A673 (cell line): Measurements from ENCODE around the gene CTNNA3. TPM values are rescaled to one million over a fixed set of nuclear protein-coding genes. Genes with fewer than 3 reads are reported as not detected.

Experiments used
- BruUV-seq: library from RNA; stranded (reverse); fragments of 400-500 nt; replicated peaks from 2 replicates; lab custom pipeline; 2021; lab: Mats Ljungman, UMichigan
- CTCF ChIA-PET: fragments of 300-600 bp; sonication (Branson Sonifier 250); formaldehyde crosslinking; loops from one replicate; lab custom pipeline; 2022; ENCODE audit warnings: antibody characterized with exemption; lab: Charles Lee
- POLR2A ChIA-PET: fragments of 300-600 bp; sonication (Branson Sonifier 250); formaldehyde crosslinking; loops from one replicate; lab custom pipeline; 2022; ENCODE audit warnings: antibody characterized with exemption; ENCODE audit not compliant: low non-redundant PET; lab: Charles Lee
- DNase-seq: peaks from one replicate; pipeline ENCODE4 v3.0.0-alpha.2; 2015; ENCODE audit warnings: low spot score
- H3K27ac ChIP-seq: fragments of 200-600 bp; sonication (generic); 2 replicates; pipeline ENCODE4 v1.5.1; 2016; ENCODE audit warnings: mixed run types, low read depth, mild to moderate bottlenecking, mixed read lengths, antibody characterized with exemption, low read length; ENCODE audit not compliant: poor library complexity, severe bottlenecking
- H3K27me3 ChIP-seq: fragments of 200-600 bp; sonication (generic); replicated peaks from 2 replicates; pipeline ENCODE4 v1.6.1; 2017; ENCODE audit warnings: mixed run types, low read depth, mild to moderate bottlenecking, mixed read lengths, antibody characterized with exemption, low read length; ENCODE audit not compliant: insufficient read depth, poor library complexity
- H3K36me3 ChIP-seq: fragments of 200-600 bp; sonication (generic); 2 replicates; pipeline ENCODE4 v1.6.1; 2016; ENCODE audit warnings: mixed run types, mild to moderate bottlenecking, mixed read lengths, antibody characterized with exemption, low read length; ENCODE audit not compliant: insufficient read depth, poor library complexity, severe bottlenecking
- H3K4me1 ChIP-seq: fragments of 200-600 bp; sonication (generic); 2 replicates; pipeline ENCODE4 v1.6.1; 2017; ENCODE audit warnings: mixed run types, mild to moderate bottlenecking, mixed read lengths, antibody characterized with exemption, low read length; ENCODE audit not compliant: insufficient read depth, poor library complexity, severe bottlenecking
- H3K4me3 ChIP-seq: fragments of 200-600 bp; sonication (generic); 2 replicates; pipeline ENCODE4 v1.5.1; 2016; ENCODE audit warnings: low read depth, mixed run types, mild to moderate bottlenecking, mixed read lengths, low read length; ENCODE audit not compliant: poor library complexity, severe bottlenecking
- H3K9me3 ChIP-seq: fragments of 200-600 bp; sonication (generic); 2 replicates; pipeline ENCODE4 v1.6.1; 2016; ENCODE audit warnings: mixed run types, low read depth, mild to moderate bottlenecking, mixed read lengths, antibody characterized with exemption, low read length; ENCODE audit not compliant: poor library complexity, severe bottlenecking
- CTCF ChIP-seq: fragments of 300-800, 200-600 bp; sonication (generic); conservative IDR thresholded peaks from 2 replicates; pipeline ENCODE4 v1.5.1; 2017; ENCODE audit warnings: low read depth, mild to moderate bottlenecking, antibody characterized with exemption, low read length, moderate library complexity, mixed read lengths
- EZH2 ChIP-seq: fragments of 200-600 bp; sonication (generic); IDR thresholded peaks from 2 replicates; pipeline ENCODE4 v1.6.1; 2017; ENCODE audit warnings: borderline replicate concordance, low read depth, mild to moderate bottlenecking, mixed read lengths, antibody characterized with exemption, low read length; ENCODE audit not compliant: poor library complexity, severe bottlenecking
- intact Hi-C: fragments of 100-400 bp; cut with micrococcal nuclease; formaldehyde crosslinking; loops from one replicate; pipeline ENCODE4 v1.10.0; 2022; ENCODE audit not compliant: unreplicated experiment
- total RNA-seq: library from RNA; stranded (reverse); gene quantifications from 2 replicates; pipeline ENCODE4 v1.2.3, GENCODE V29; 2021

The CTNNA3 gene
- total RNA-seq, 1 experiment from 2014 or later, result not detected

GRCh38 chr10:66713387-66713786, 982.6 kb downstream of the CTNNA3 start:
- ChIA-PET CTCF (no interaction called here), POLR2A (no interaction called here)
- intact Hi-C loops, result no loop called here
- BruUV-seq, result no TSS peak
- DNase-seq, result no peak
- H3K27me3 ChIP-seq, result no peaks in the 10 kb centered on the region
- H3K36me3 ChIP-seq, result no peaks in the 10 kb centered on the region
- no peak overlapping the region for H3K27ac ChIP-seq
- H3K9me3 ChIP-seq, result no peaks in the 10 kb centered on the region
- H3K4me3 ChIP-seq, result no peak overlapping the region
- no peak for TF ChIP-seq EZH2
- H3K4me1 ChIP-seq, result no peaks in the 10 kb centered on the region

GRCh38 chr10:66698069-66698468, 997.9 kb downstream of the CTNNA3 start:
- no peak for TF ChIP-seq EZH2
- no peak for TF ChIP-seq CTCF
- intact Hi-C loops, result no loop called here
- Histone ChIP-seq H3K4me3 (no peak overlapping the region), H3K4me1 (no peaks in the 10 kb centered on the region), H3K27me3 (no peaks in the 10 kb centered on the region), H3K27ac (no peak overlapping the region), H3K36me3 (no peaks in the 10 kb centered on the region), H3K9me3 (no peaks in the 10 kb centered on the region)
- no TSS peak for BruUV-seq
- ChIA-PET POLR2A (no interaction called here), CTCF (no interaction called here)
- no peak for DNase-seq

DNA sequence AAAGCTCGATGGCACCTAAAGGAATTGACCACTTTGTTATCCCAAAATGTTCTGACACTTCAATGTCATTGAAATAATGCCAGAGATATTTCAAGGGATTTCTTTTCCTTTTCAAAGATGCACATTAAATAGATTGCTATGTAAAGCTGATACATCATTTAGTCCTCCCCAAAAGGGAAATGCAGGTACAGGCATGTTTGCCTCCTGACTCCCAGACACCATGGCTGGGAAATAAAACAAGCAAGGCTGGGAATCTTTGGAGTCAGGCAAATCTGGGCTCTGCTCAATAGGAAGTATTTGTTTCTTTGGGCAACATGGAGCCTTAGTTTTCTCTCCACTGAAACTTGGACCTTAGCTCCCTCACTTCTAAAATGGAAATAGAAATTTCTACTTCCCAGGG, 1000.9 kb downstream of the CTNNA3 start:
- Histone ChIP-seq H3K4me3 (no peak overlapping the region), H3K4me1 (no peaks in the 10 kb centered on the region), H3K27me3 (no peaks in the 10 kb centered on the region), H3K27ac (no peak overlapping the region), H3K9me3 (no peaks in the 10 kb centered on the region), H3K36me3 (no peaks in the 10 kb centered on the region)
- no peak for TF ChIP-seq EZH2
- TF ChIP-seq CTCF, result no peak
- intact Hi-C loops, result no loop called here
- ChIA-PET POLR2A (no interaction called here), CTCF (no interaction called here)
- no TSS peak for BruUV-seq
- DNase-seq, result no peak

DNA sequence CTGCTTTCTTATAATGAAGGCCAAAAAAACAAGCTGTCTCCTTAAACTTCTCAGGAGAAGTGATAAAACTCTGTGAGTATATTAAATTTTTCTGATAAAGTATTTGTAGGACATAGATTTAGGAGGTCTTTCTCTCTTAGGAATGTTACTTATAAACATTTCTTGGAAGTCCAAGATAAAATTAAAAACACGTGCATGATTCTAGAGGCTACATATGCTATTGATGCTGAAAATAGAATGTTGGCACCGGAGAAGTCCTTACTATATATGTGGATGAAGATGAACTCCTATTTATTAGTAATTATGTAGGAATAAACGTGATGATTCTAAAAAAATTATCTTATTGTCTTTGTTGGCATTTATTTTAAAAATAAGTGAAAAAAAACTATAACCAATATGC, 1011.4 kb downstream of the CTNNA3 start:
- CTCF ChIA-PET, result no interaction called here
- Histone ChIP-seq H3K36me3 (no peaks in the 10 kb centered on the region), H3K9me3 (no peaks in the 10 kb centered on the region), H3K27me3 (no peaks in the 10 kb centered on the region), H3K4me3 (no peak overlapping the region), H3K4me1 (no peaks in the 10 kb centered on the region), H3K27ac (no peak overlapping the region)
- BruUV-seq, result no TSS peak
- no peak for TF ChIP-seq CTCF
- TF ChIP-seq EZH2, result no peak
- intact Hi-C loops, result no loop called here
- POLR2A ChIA-PET, result no interaction called here
- no peak for DNase-seq
